SH-SY5Y (cell line): Measurements from ENCODE around the gene VNN1.

Experiments
- GATA2 ChIP-seq: IDR thresholded peaks from 2 replicates; pipeline ENCODE4 v1.6.1; 2011; ENCODE audit warnings: mild to moderate bottlenecking, low read depth, low read length
- GATA3 ChIP-seq: IDR thresholded peaks from 2 replicates; pipeline ENCODE4 v1.6.1; 2011; ENCODE audit warnings: low read depth, mild to moderate bottlenecking, low read length, moderate library complexity

GRCh38 chr6:132712366-132712765 lies 1.5 kb downstream of the VNN1 start:
- no peak for TF ChIP-seq GATA2
- no peak for TF ChIP-seq GATA3
